GM18873 (cell line): ENCODE results near the gene SLC28A3.

Source experiments
- ATAC-seq: cut with Tn5 transposase; IDR thresholded peaks from one replicate; pipeline ENCODE4 v1.9.1; 2021; ENCODE audit warnings: mild to moderate bottlenecking, moderate library complexity, moderate number of reproducible peaks; ENCODE audit not compliant: unreplicated experiment, low FRiP score

Gene SLC28A3

DNA sequence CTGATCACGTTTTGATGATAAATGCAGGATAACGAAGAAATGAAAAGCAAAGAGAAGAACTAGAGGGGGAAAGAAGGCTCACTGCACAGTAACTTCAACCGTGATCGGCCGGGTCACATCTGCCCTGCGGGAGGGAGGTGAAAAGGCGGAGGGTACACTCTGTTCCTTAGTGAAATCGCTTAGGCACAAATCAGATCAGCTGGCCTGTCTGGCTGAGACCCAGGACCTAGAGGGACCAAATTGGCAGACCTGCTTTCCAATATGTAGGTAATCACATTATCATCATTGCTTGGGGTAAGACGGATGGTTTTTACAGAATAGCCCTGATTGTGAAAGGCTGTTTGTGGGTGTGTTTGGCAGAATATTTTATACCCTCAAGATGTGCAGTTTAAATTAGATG lies 82.2 kb downstream of the SLC28A3 start:
- no peak for ATAC-seq

DNA sequence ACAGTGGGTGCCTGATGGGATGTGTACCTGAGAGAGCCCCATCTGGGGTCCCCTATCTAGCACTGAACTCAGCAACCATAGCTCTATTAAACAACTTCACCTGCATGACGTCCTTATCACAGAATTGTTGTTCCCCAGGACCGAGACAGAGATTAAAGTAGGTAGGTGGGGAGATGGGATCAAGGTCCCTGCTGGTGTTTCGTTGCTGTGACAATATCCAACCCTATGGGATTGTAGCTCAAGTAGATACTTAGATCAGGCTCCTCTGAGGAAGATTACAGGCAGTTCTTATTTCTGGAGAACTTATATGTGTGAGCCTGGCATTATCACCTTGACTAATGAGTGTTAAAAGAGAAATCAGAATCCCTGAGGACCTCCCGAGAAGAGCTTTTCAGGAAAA lies 84.9 kb downstream of the SLC28A3 start:
- ATAC-seq, result no peak

DNA sequence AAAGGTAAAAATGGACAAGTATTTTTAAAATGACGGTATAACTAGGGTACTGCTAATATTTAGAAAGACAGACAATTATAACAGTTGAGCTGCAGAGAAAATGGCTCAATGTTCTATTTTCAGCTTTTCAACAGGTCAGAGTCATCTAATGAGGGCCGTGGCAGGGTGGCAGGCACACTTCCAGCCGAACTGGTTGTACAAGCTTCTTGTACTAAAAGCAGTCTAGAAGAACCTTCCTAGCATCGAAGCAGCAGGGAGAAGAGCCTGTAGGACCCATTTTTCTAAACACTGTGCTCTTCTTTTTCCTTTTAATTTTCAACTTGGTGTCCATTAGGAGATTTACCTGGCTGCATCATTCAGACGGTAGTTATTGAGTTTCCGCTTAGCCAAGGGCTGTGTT lies 85.6 kb downstream of the SLC28A3 start:
- ATAC-seq, result no peak

DNA sequence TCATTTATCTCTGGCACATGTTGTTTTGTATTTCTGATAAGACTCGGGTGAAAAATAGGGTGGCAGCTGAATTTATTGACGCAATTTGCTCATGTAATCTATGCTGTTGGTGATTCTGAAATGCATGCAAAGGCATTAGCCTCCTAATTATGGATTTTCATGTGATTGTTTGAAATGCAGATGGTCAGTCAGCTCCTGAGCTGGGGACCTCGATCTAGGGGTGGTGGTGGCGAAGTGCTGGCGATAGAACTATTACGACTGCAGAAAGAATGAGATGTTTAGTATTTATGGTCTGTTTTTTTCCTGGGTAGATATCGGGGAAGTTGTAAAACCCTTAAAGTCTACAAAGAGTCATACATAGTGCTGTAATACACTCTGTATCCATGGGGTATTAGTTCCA lies 88.6 kb downstream of the SLC28A3 start:
- no peak for ATAC-seq

DNA sequence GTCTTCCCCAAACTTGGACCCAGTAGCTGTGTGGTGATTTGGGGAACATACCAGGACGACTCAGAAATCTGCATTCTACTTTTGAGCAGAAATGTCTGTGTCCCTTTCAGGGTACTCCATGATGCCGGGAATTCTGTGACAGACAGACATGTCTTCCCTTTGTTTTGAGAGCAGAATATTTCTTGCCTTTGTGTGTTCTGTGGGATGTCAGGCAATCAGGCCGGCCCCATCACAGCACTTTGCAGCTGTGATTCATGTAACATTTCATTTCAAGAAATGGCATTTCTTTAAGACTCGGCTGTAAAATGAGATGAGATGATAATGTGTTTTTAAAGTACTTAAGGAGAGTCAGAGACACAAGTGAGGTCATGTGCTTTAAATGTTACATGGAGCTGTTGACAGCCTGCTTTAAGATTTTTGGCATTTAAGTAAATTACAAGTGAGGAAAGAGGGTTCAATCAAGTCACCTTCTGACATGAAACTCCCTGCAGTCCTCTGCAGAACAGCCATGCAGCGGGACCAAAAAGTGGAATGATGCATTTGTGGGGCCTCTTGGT lies 98.7 kb downstream of the SLC28A3 start:
- no peak for ATAC-seq

DNA sequence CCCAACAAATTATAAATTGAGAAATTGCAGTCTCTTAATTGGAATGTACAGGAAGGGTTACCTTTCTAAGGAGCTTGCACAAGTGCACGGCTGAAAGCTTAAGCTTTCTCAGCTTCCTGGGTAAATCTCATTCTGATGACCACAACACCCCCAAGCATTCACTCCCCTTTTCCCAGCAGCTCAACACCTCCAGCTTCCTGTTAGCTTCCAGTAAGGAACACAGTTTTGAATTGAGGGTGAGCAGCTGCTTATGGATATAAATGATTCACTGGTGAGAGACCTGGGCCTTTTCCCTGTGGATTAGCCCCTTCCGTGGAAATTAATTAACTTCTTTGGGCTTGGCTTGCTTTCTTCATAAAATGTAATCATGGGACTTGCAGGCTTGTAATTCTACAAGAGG lies 101.2 kb downstream of the SLC28A3 start:
- no peak for ATAC-seq

DNA sequence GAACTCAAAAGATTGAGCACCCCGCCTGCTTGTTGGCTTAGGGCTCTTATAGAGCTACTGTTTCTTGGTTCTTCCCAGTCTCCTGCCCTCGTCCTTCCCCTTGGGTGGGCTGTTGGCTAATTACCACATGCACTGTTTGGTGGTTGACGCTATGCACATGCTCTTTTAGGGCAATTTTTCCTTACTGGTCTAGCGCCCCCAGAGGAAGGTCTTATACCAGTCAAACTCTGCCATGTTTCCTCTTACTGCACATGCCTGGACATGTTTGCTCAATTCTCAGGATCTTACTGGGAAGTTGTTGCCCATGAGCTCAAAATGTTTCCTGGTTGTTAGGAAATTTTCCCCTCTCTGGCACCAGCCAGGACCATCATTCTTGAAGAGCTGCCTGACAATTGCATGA lies 101.9 kb downstream of the SLC28A3 start:
- no peak for ATAC-seq

DNA sequence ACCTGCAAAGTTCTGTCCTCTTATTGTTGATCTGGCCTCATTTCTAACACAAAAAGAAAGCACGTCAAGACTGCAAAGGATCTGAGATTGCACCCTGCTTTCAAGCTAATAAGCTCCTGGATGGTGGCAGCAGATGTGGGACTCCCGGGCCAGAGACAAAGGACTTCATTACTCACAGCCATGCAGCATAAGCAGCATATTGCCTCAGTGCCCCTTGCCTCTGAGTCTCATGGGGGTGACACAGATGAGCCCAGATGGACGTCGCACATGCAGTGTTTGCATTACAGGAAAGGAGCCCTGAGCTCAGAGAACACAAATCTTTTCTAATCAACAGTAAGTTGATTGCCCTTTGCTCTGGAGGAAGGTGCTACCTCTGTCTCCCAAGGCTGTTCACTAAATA lies 105.0 kb downstream of the SLC28A3 start:
- no peak for ATAC-seq

DNA sequence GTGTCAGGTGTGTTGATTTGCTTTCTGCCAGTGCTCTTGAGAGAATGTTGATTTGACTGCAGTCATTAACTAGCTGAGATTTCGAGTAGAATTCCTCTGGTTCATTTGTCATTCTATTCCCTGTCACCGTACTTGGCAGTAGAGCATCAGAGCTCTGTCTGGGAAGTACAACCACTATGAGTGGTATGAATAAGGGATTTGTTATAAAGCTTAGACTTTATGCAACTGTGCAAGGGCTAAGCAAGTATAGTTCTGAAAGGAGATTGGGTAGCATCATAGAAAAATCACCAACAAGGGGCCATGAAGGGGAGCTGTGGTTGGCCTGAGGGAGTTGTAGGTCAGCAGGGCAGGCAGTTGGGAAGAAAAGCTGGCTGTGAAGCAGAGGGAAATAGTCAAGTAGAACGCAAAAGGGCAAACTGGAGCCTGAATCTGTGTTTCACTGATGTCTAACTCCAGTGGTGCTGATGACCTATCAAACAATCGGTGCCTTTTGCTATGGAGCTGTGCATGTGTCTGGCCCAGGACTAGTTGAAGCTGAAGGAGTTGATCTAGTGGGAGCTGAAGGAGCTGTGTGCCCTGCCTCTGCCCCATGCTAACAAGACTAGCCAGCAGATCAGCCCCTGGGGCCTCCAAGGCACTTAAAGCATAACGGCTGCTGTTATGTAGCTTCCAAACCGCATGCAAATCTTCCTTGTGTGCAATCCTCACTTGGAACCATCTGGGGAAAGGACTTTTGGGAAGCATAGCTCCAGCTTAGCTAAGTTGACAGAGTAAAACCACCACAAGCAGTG lies 110.0 kb downstream of the SLC28A3 start:
- ATAC-seq, result no peak

DNA sequence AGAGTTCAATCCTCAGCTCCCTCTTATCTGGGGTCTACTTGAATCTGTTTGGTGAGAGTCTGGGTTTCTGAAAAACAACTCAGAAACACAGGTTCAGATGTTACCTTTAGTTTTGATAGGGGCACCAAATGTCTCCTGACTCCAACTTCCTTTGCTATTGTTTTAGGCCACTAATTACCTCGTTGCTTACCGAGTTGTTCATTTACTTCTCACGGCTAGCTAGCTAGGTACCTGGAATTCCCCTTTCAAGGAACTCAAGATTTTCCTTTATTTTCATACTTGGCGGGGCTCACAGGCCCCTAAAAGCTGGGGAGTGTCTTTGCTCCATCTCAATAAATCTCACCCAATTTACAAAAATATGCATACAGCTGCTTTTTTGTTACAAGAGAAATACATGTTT lies 111.4 kb downstream of the SLC28A3 start:
- ATAC-seq, result no peak

DNA sequence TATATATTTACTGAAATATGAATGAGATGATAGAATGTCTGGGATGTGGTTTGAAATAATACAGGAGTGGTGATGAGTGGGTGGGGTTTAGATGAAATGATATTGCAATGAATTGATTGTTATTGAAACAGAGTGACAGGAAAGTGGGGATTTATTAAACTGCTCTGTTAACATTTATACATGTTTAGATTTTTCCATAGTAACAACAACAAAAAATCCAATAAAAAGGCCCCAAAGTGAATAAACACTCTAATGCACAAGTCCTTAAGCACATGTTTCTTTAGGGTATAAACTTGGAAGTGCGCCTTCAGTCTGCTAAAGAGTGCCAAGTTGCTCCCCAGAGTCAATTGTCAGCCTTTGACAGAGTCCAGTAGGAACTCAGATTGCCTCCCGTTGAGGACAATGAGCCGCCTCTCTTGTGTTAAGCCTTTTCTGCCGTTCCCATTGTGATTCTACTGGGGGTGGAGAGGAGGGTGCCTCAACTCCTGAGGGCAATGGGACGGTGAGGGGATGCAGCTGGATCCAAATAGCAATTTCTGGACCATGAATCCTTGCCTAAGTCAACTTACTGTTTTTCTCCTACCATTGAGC lies 112.3 kb downstream of the SLC28A3 start:
- ATAC-seq, result no peak

DNA sequence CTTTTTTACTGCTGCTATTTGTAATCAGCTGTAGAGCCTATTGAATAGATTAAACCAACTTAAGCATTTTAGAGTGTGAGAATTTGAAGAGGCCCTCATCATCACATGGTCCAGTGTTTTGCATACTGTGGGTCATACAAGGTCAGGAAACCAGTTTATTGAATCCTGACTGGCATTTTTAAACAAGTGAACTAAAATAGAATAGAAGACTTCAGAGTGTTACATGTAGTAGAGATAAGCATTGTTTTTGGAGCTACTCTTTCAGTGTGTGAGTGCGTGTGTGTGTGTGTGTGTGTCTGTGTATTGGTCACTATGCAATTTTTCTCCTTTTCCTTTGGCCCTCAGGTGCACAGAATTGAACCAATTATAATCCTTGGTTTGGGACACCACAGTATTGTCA lies 114.4 kb downstream of the SLC28A3 start:
- no peak for ATAC-seq
